SKM-1 treated with dmso at 0.1 percent for 144 hours (cell line): ENCODE data around the gene LCE4A.

Source experiments
- DNase-seq: peaks from one replicate; lab custom pipeline; 2025; ENCODE audit not compliant: unreplicated experiment; lab: John Stamatoyannopoulos, UW

LCE4A gene

DNA sequence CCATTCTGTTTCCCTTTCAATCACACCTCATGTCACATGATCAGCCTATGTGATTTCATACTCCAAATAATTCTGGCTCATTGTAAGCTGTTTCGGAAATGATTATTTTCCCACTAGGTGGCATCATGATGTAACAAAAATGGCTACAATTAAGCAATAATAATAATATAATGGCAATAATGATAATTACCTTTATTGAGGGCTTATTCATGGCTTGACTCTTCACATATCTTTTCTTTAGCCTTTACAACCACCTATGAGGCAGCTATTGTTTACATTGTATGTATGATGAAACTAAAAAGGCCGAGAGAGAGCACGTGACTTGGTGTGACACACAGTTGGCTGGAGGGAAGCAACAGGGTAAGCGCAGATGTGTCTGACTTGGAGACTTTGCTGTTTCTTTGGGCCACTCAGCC, 37.3 kb downstream of the LCE4A start:
- no peak for DNase-seq

DNA sequence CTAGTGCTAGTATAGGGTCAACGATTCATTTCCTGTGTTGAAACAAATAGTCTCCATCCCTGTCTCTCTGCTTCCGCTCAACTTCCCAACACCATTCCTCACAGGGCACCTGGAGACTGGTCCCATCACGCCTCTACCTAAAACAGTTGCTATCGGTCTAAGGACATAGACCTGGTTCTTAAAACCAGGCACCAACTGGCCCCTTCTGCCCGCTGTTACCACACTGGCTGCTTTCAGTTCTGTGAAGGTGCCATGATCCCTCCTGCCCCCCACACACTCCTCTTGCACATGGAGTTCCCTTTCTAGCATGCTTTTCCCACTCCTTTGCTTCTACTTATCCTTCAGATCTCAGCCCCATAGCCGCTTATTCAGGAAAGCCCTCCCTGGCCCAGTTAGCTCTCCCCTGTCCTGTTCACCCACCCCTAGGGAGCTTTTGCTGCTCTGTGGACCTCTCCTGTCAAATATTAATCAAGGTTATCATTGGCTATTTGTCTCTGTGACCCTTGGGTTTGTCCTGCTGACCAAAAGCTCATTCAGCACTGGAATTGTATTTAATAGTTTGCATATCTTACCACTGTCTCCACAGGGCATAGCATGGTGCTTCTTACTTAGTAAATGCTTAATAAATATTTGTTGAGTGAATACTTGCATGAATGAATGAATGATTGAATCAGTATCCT, 37.9 kb downstream of the LCE4A start:
- DNase-seq = no peak

- no peak for DNase-seq
Observed at GRCh38 chr1:152747831-152748230, 39.9 kb downstream of the LCE4A start.

DNA sequence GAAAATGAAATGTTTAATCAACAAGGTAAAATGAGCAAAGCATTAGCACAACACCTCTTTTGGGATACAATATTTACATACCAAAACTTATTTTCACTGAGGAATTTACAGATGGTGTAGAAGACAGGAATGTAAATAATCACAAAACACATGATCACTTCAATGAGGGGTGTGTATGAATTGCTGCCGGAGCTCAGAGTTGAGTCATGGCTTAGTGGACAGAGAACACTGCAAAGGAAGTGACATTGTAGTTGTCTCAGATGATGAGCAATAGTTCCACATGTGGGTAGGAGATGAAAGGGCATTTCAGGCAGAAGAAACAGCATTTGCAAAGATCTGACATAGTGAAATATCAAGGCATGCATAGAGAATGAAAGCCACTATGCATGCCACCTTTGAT, 44.3 kb downstream of the LCE4A start:
- DNase-seq = no peak

- DNase-seq = no peak
Observed at GRCh38 chr1:152753586-152753985, 45.6 kb downstream of the LCE4A start.

GRCh38 chr1:152756872-152757271, 48.9 kb downstream of the LCE4A start:
- no peak for DNase-seq

DNA sequence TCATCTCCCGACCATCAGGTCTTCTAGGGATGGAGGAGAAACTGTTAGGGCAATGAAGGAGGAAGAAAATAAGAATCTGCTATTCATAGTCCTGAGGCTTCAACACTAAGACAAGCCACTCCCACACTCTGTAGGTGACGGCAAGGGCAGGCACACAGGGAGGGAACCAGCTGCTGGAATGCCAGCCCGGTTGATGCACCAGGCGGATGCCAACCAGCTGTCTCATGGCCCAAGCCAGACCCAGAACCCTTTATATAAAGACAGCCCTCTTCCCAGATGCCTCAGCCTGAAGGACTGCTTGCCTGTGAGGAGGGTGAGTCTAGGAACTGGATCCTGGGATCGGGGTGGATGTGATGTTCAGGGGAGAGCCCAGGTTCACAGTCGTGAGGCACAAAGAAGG, 49.8 kb downstream of the LCE4A start, which contains the start of gene KPRP:
Gene KPRP, plus strand, starts transcription at position 279 of the 400 bp plus-strand sequence. CDS start 1,564 bp downstream, outside the sequence.
- no peak for DNase-seq

DNA sequence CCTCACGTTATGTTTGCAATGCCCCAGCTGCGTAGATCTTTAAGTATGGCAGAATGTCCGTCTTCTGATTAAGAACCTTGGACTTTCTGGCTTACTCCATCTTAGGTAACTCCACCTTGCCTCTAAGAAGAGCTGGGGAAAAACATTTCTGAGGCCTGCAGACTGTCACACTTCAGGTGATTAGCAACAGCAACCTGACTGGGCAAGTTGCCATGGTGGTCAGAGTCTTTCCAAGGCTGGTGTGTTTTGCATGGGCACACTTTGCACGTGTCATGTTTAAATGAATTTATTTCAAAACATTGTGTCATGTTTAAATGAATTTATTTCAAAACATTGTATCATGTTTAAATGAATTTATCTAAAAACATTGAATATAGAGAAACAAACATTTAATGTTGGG, 50.7 kb downstream of the LCE4A start:
- no peak for DNase-seq
